ENCODE results near the gene CACNG4.

GRCh38 chr17:67021743-67022450 is 57.4 kb downstream of the CACNG4 start:
- TF ChIP-seq, protein P1, sequence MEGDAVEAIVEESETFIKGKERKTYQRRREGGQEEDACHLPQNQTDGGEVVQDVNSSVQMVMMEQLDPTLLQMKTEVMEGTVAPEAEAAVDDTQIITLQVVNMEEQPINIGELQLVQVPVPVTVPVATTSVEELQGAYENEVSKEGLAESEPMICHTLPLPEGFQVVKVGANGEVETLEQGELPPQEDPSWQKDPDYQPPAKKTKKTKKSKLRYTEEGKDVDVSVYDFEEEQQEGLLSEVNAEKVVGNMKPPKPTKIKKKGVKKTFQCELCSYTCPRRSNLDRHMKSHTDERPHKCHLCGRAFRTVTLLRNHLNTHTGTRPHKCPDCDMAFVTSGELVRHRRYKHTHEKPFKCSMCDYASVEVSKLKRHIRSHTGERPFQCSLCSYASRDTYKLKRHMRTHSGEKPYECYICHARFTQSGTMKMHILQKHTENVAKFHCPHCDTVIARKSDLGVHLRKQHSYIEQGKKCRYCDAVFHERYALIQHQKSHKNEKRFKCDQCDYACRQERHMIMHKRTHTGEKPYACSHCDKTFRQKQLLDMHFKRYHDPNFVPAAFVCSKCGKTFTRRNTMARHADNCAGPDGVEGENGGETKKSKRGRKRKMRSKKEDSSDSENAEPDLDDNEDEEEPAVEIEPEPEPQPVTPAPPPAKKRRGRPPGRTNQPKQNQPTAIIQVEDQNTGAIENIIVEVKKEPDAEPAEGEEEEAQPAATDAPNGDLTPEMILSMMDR (IDR thresholded peaks at IDR 0.05 in 4 of 5, conservative IDR thresholded peaks at IDR 0.05 in 1 of 5), result no peak
- TF ChIP-seq POLR2A (IDR thresholded peaks at IDR 0.05), result no peak
